ENCODE results near the gene CARF.

The CARF gene

GRCh38 chr2:202918860-202919259, 6.8 kb downstream of the CARF start:
- no peak overlapping the region for H3K27ac ChIP-seq
- TF ChIP-seq CTCF (conservative IDR thresholded peaks at IDR 0.05), result no peak
- TF ChIP-seq ZFX (IDR thresholded peaks at IDR 0.05), result no peak

GRCh38 chr2:202932425-202933138, 20.5 kb downstream of the CARF start:
- no peak for TF ChIP-seq ZFX (IDR thresholded peaks at IDR 0.05)
- TF ChIP-seq CTCF (conservative IDR thresholded peaks at IDR 0.05), result no peak
- H3K27ac ChIP-seq, result no peak overlapping the region

- no peak for TF ChIP-seq CTCF (conservative IDR thresholded peaks at IDR 0.05)
- no peak for TF ChIP-seq ZFX (IDR thresholded peaks at IDR 0.05)
- no peak overlapping the region for H3K27ac ChIP-seq
Measured at GRCh38 chr2:202933139-202933510, 21.1 kb downstream of the CARF start.

- no peak for TF ChIP-seq CTCF (conservative IDR thresholded peaks at IDR 0.05)
- no peak for TF ChIP-seq ZFX (IDR thresholded peaks at IDR 0.05)
- no peak overlapping the region for H3K27ac ChIP-seq
Measured at GRCh38 chr2:202933958-202934357, 21.9 kb downstream of the CARF start.

GRCh38 chr2:202934456-202934855, 22.4 kb downstream of the CARF start:
- no peak for TF ChIP-seq CTCF (conservative IDR thresholded peaks at IDR 0.05)
- TF ChIP-seq ZFX (IDR thresholded peaks at IDR 0.05), result no peak
- H3K27ac ChIP-seq, result no peak overlapping the region

GRCh38 chr2:202938960-202939359, 26.9 kb downstream of the CARF start:
- TF ChIP-seq CTCF (conservative IDR thresholded peaks at IDR 0.05) (no peak), ZFX (IDR thresholded peaks at IDR 0.05) (no peak)
- H3K27ac ChIP-seq, result no peak overlapping the region

GRCh38 chr2:202941771-202942170, 29.7 kb downstream of the CARF start:
- H3K27ac ChIP-seq, result no peak overlapping the region
- TF ChIP-seq CTCF (conservative IDR thresholded peaks at IDR 0.05) (no peak), ZFX (IDR thresholded peaks at IDR 0.05) (no peak)

Measured in C4-2B (cell line).